D721Med (cell line): Measurements from ENCODE around the gene KIZ.

ENCODE experiments used
- DNase-seq: peaks from one replicate; pipeline ENCODE4 v3.0.0; 2011; ENCODE audit warnings: low spot score; ENCODE audit not compliant: insufficient read length
- FAIRE-seq: peaks from 2 replicates; lab custom pipeline; 2011; peaks lifted over from hg19 to GRCh38; lab: Jason Lieb, UNC
- CTCF ChIP-seq: IDR thresholded peaks from 2 replicates; pipeline ENCODE4 v1.5.1; 2012; ENCODE audit warnings: mild to moderate bottlenecking, control low read depth; ENCODE audit not compliant: insufficient read depth; ENCODE audit errors: missing control alignments

KIZ gene

DNA sequence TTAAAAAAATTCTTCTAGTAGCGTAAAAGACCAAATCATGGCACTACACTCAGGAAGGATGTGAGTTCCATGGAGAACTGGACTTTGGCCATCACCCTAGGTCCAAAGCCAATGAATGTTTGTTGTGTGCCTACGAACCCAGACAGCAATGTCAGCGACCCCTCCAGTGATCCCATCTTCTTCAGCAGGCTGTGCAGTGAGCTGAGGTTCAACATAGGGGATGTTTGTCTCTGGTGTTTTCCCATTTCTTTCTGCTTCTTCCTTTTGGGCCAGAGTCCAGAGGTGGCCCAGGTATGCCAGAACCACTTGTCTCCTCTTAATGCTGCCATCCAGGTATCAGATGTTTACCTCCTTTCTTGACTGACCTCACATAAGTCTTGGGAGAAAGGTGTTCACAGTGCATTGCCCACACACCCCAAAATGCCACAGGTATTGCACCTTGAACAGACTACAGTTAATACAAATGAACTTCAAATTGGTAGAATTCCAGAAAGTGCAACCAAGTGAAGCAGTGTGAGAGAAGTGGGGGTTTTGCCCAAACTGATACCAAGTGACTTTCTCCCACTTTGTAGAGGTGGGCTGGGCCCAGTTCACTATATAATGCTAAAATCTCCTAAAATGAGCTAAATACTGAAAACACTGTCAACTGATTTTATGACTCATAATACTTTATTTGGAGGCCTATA, 14.1 kb downstream of the KIZ start:
- TF ChIP-seq CTCF: no peak
- DNase-seq (no peak), FAIRE-seq (no peak)

DNA sequence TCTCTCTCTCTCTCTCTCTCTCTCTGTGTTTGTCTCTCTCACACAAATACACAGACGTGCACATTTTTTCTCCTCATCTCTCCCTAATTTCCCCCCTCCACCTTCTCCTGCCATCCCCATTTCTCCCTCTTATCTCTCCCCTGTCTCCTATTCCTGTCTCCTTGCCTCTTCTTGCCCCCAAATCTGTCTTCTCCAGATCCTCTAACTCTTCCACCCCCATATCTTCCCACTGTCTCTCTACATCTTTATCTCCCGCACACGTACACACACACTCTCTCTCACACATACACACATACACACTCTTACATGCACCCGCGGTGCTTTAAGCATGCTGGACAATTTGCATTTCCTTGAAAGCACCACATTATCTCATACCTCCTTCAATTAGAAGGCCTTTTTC, 15.9 kb downstream of the KIZ start:
- DNase-seq (no peak), FAIRE-seq (no peak)
- TF ChIP-seq CTCF: no peak

DNA sequence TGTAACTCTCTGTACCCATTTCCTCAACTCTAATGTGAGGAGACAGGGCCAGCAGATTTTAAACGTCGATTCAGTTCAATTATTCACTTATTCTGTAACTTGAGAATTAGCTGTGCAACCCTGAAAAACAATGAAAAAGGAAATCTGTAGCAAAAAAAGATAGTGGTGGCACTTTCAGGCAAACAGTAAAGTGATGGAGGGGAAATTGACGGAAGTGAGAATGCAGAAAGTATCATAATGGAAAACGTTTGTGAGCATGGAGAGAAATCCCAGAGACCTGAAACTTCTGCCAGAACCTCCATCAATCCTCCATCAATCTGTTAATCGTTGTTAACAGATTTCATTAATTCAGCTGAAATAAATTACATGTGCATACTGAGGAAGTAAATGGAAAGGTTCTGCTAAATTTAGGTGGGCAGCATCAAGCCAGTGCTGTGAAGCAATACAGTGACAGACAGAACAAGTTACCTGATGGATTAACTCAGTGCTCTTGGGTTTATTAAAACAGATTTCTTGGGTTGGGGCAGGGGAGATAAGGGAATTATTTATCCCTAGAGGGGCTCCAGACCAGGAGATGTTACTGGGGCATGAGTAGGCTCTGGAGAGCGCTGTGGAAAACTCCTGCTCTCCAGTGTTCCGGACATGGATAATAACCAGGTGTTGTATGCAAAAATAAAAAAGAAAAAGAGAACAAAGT, 17.5 kb downstream of the KIZ start:
- DNase-seq (no peak), FAIRE-seq (no peak)
- no peak for TF ChIP-seq CTCF

DNA sequence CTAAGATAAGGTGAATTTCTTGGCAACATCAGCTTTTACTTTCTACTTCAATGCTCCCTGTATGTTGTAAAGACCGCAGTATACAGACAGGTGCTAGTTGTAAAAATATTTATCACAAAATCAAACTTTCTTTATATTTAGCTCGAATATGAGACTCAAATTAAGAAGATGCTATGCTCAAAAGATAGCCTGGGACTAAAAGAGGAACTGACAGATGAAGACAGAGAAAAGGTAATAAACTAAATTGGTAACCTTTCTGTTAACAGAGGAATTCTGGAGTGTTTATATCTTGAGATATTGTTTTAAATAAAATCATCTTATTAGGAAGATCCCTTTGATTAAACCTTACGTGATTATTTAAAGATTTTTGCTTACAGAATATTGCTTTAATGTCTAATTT, 19.5 kb downstream of the KIZ start:
- FAIRE-seq (no peak), DNase-seq (no peak)
- TF ChIP-seq CTCF: no peak

DNA sequence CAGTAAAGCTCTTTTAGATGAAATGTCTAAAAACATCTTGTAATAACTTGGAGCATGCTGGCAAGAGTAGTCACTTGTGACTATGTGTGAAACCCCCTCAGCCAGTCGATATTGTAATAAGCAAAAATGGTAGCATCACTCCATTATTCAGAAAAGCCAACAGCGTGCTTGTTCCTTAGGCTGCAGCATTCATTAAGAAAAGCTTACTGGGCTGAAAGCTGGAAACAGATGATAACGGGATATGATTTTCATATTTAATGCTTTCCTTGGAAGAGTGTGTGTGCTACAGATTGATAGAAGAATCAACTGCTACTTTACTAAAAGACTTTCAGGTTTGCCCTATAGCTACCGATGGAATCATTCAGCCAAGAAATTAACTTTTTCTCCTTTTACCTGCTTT, 20.3 kb downstream of the KIZ start:
- no peak for FAIRE-seq
- TF ChIP-seq CTCF: no peak
- DNase-seq: no peak

- DNase-seq: no peak
- TF ChIP-seq CTCF: no peak
- FAIRE-seq: no peak
Observed at GRCh38 chr20:21147593-21147992, 21.7 kb downstream of the KIZ start.

DNA sequence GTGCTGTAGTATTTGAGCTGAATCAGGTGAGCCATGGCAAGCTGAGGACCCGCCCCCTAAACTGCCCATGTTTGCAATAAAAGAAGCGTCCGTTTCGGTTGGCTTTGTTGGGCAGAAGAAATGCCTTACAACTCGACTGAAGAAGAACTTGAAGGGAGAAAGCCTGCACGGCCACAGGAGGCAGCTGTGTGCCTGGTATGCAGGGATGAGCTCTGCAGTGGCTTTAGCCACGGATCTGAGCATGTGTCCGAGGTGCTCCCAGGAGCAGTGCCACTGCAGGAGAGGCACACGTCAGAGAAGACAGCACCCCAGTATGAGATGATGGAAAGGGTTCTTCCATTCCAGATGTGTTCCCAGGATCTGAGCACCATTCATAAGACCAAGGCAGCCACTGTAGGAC, 23.5 kb downstream of the KIZ start:
- DNase-seq: no peak
- FAIRE-seq: no peak
- TF ChIP-seq CTCF: no peak
